HL-60 (cell line): Measurements from ENCODE around the gene ELMO1.

ENCODE experiments used
- DNase-seq, 2 experiments: peaks; one replicate each; pipeline ENCODE4 v3.0.0-alpha.2; 2010 to 2020; ENCODE audit warnings: low read depth in 1 of 2, low spot score in 1 of 2
- H3K27ac ChIP-seq: fragments of 250-450 bp; sonication (Bioruptor Pico); replicated peaks from 2 replicates; pipeline ENCODE4 v1.5.1; 2020; ENCODE audit warnings: mild to moderate bottlenecking, moderate library complexity
- H3K27me3 ChIP-seq: fragments of 250-450 bp; sonication (Bioruptor Pico); 2 replicates; pipeline ENCODE4 v1.5.1; 2021; ENCODE audit warnings: mild to moderate bottlenecking, moderate library complexity; ENCODE audit not compliant: insufficient read depth, poor library complexity, severe bottlenecking
- H3K4me3 ChIP-seq: replicated peaks from 2 replicates; pipeline ENCODE4 v1.5.1; 2011; ENCODE audit warnings: mild to moderate bottlenecking, control low read depth, low read length; ENCODE audit not compliant: insufficient read depth
- GABPA ChIP-seq: IDR thresholded peaks from 2 replicates; pipeline ENCODE4 v1.6.1; 2012; ENCODE audit warnings: low read depth
- POLR2AphosphoS5 ChIP-seq: IDR thresholded peaks from 2 replicates; pipeline ENCODE4 v1.6.1; 2012; ENCODE audit warnings: low read depth
- SPI1 ChIP-seq: IDR thresholded peaks from 2 replicates; pipeline ENCODE4 v1.6.1; 2012; ENCODE audit warnings: low read depth, mild to moderate bottlenecking, borderline replicate concordance
- TF ChIP-seq, protein P1 (sequence below): IDR thresholded peaks from one replicate; pipeline ENCODE4 v1.5.1; 2011; ENCODE audit warnings: low read length, control low read depth, inconsistent platforms; ENCODE audit not compliant: insufficient read depth
- TF ChIP-seq, protein P2 (sequence below): IDR thresholded peaks from 2 replicates; pipeline ENCODE4 v1.6.1; 2012; ENCODE audit warnings: low read depth; ENCODE audit not compliant: insufficient replicate concordance

The ELMO1 gene

DNA sequence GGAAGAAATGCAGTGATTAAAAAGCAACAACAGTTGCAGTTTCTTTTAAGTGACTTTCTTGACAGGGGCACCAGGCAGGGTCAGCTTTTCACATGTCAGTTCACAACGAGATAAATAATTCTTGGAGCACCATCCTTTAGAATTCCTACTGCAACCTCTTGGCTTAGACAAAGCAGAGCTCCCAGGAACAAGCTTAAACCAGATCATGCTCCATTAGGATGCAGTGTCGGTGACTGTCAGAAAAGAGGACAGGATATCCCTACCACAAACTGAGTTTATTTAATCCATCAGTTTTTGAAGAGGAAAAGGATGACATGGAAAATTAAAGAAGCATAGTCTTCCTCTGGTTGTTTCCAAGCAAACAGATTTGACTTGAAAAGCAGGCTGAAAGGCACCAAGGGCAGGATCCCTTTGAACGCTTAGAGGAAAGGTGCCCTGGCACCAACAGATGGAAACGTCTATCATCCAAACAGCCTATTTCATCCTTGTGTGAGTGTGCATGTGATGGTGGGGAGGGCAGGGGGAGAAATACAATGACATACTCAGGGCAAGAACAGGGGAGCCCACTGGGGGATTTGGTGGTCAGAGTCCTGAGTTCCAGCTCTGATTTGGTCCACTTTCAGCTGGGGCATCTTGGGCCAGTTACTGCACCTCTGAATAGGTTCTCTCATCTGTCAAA lies 392.3 kb downstream of the ELMO1 start:
- no peaks in the 10 kb centered on the region for H3K27me3 ChIP-seq
- TF ChIP-seq GABPA (no peak), SPI1 (no peak), POLR2AphosphoS5 (no peak)
- TF ChIP-seq, protein P1, sequence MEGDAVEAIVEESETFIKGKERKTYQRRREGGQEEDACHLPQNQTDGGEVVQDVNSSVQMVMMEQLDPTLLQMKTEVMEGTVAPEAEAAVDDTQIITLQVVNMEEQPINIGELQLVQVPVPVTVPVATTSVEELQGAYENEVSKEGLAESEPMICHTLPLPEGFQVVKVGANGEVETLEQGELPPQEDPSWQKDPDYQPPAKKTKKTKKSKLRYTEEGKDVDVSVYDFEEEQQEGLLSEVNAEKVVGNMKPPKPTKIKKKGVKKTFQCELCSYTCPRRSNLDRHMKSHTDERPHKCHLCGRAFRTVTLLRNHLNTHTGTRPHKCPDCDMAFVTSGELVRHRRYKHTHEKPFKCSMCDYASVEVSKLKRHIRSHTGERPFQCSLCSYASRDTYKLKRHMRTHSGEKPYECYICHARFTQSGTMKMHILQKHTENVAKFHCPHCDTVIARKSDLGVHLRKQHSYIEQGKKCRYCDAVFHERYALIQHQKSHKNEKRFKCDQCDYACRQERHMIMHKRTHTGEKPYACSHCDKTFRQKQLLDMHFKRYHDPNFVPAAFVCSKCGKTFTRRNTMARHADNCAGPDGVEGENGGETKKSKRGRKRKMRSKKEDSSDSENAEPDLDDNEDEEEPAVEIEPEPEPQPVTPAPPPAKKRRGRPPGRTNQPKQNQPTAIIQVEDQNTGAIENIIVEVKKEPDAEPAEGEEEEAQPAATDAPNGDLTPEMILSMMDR = no peak
- TF ChIP-seq, protein P2, sequence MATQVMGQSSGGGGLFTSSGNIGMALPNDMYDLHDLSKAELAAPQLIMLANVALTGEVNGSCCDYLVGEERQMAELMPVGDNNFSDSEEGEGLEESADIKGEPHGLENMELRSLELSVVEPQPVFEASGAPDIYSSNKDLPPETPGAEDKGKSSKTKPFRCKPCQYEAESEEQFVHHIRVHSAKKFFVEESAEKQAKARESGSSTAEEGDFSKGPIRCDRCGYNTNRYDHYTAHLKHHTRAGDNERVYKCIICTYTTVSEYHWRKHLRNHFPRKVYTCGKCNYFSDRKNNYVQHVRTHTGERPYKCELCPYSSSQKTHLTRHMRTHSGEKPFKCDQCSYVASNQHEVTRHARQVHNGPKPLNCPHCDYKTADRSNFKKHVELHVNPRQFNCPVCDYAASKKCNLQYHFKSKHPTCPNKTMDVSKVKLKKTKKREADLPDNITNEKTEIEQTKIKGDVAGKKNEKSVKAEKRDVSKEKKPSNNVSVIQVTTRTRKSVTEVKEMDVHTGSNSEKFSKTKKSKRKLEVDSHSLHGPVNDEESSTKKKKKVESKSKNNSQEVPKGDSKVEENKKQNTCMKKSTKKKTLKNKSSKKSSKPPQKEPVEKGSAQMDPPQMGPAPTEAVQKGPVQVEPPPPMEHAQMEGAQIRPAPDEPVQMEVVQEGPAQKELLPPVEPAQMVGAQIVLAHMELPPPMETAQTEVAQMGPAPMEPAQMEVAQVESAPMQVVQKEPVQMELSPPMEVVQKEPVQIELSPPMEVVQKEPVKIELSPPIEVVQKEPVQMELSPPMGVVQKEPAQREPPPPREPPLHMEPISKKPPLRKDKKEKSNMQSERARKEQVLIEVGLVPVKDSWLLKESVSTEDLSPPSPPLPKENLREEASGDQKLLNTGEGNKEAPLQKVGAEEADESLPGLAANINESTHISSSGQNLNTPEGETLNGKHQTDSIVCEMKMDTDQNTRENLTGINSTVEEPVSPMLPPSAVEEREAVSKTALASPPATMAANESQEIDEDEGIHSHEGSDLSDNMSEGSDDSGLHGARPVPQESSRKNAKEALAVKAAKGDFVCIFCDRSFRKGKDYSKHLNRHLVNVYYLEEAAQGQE = no peak
- no peak overlapping the region for H3K4me3 ChIP-seq
- no peak for DNase-seq
- no peak overlapping the region for H3K27ac ChIP-seq

DNA sequence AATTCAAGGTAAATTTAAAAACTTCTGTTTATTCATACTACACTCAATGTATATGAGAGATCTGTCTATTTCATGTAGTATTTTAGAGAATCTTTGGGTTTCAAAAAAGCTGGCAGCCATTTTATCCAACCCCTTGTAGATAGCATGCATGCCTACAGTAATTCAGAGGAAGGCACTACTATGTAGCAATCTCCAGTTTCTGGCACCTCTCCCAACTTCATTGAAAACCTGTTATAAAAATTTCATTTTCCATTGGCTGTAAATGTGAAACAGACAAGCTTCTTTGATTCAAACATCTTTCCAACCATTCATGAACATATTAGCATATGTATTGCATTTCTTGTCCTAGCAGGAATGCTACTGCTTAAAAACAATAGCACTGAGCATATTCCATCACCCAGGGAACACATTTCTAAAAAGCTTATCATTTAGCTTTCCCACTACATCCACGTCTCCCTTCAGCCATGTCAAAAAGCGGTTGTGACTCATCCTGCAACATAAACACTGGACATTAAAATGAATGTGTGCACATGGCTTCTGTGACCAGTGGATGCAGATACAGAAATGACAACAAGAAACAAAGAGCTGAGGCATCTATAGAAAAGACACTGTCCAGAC lies 393.9 kb downstream of the ELMO1 start:
- no peak overlapping the region for H3K4me3 ChIP-seq
- TF ChIP-seq GABPA (no peak), POLR2AphosphoS5 (no peak), SPI1 (no peak)
- TF ChIP-seq, protein P2 = no peak
- TF ChIP-seq, protein P1 = no peak
- no peaks in the 10 kb centered on the region for H3K27me3 ChIP-seq
- no peak for DNase-seq
- no peak overlapping the region for H3K27ac ChIP-seq

DNA sequence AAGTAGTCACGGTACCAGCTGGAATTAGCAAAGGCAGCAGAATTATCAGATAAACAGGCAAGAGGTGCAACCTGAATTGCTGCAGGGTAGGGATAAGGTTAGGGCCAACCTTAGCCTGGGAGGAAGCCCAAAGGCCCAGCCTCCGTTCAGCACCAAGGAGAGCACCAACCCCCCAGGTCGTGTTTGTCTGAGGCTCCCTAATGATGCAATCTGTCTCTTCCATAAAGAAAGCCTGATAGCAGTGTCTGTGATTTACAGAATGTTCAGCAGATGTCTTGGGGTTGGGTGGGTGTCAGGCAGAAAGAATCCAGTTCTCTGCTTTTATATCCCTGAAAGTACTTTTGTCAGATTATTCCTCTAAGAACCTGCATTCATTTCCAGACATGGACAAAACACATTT lies 396.0 kb downstream of the ELMO1 start:
- peak; percentile 11 for DNase-seq
- Histone ChIP-seq H3K4me3 (no peak overlapping the region), H3K27me3 (no peaks in the 10 kb centered on the region), H3K27ac (no peak overlapping the region)
- TF ChIP-seq, protein P2 = peak; percentile 97
- TF ChIP-seq, protein P1 = no peak
